Spleen (tissue), 7 donors: ENCODE data around the gene ACSM2B.

Experiments used
- CTCF ChIP-seq, 11 experiments: fragments of 200-600 bp in 7 of 11; fragments of 450-650 bp in 4 of 11; sonication (generic) in 4 of 11; IDR thresholded peaks in 8 of 11; conservative IDR thresholded peaks in 3 of 11; 1 replicate in 7 of 11; 2 replicates in 4 of 11; pipeline versions ENCODE4 v1.4.0 to v1.8.0; 2016 to 2021; ENCODE audit warnings: antibody characterized with exemption in 11 of 11, inconsistent platforms in 4 of 11, mild to moderate bottlenecking in 1 of 11
- POLR2A ChIP-seq, 3 donors: fragments of 450-650 bp; IDR thresholded peaks; one replicate each; pipeline ENCODE4 v1.5.1; 2017; ENCODE audit warnings: antibody characterized with exemption in 3 of 3, mild to moderate bottlenecking in 1 of 3
- POLR2AphosphoS5 ChIP-seq, 3 donors: sonication (generic); formaldehyde crosslinking; IDR thresholded peaks; one replicate each; pipeline ENCODE4 v1.5.1; 2017; ENCODE audit warnings: antibody characterized with exemption in 3 of 3
- donor health status: DM: no; HTN: no; CAD: no; lungs with moderate emphysema.
- donor health status: DM: no; HTN: no; CAD: no.
- donor health status: DM: no; HTN: no; CAD: no.

- TF ChIP-seq POLR2AphosphoS5 (IDR thresholded peaks at IDR 0.05): no peak
- no peak for TF ChIP-seq CTCF (IDR thresholded peaks at IDR 0.05 in 8 of 11, conservative IDR thresholded peaks at IDR 0.05 in 3 of 11)
- no peak for TF ChIP-seq POLR2A (IDR thresholded peaks at IDR 0.05)
Observed at GRCh38 chr16:20519231-20519630, 56.9 kb downstream of the ACSM2B start.
